Measurements from ENCODE around the gene LIME1. TPM values are rescaled to one million over a fixed set of nuclear protein-coding genes. Genes with fewer than 3 reads are reported as not detected.

LIME1 gene
- polyA plus RNA-seq, 3 donors = 0.39 to 8.8 (median 0.62) TPM

DNA sequence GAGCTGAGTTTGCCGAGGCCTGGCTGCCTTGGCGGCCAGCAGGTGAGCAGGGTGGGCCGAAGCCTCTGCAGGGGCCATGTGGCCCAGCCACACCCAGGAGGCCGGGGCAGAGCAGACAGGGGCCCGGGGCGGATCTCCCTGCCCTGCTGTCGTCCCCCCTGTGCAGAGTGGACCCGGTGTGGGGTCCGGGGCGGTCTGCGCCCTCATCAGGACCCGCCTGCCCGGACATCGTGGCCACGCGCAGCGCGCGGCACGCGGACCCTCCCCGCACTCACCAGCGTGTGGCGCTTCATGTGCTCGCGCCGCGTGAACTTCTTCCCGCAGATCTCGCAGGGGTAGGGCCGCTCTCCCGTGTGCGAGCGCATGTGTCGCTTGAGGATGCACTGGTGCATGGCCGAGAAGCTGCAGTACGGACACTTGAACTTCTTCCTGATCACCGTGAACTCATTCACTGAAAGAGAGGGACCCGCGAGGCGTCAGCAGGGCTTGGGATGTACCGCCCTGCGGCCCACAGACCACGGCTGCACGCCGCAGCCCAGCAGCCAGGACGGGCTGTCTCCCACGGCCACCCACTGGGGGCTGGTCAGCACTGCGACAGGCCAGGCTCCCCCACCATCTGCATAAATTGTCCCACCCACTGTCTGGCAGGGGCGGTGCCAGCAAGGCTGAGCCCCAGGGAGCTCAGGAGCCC is 16.1 kb downstream of the LIME1 start:
- Histone ChIP-seq H3K27me3 (ENCODE audit: control insufficient read depth in 2 of 2, insufficient read depth in 2 of 2, low read length in 2 of 2) (no peaks in the 10 kb centered on the region), H3K9ac (ENCODE audit: insufficient read depth, low read length, poor library complexity, severe bottlenecking) (no peak overlapping the region), H4K20me1 (ENCODE audit: insufficient read depth, low read length) (no peaks in the 10 kb centered on the region), H2AFZ (ENCODE audit: insufficient read depth, low read depth, low read length, poor library complexity, severe bottlenecking) (no peak overlapping the region), H3K4me3 (replicated peaks in 1 of 3; ENCODE audit: low read depth in 2 of 3, low read length in 3 of 3) (no peak overlapping the region), H3K4me1 (ENCODE audit: control insufficient read depth in 1 of 2, insufficient read depth in 2 of 2, low read length in 2 of 2) (no peaks in the 10 kb centered on the region), H3K9me3 (replicated peaks in 1 of 2; ENCODE audit: control insufficient read depth in 1 of 2, insufficient read depth in 1 of 2, low read length in 2 of 2) (no peaks in the 10 kb centered on the region), H3K79me2 (ENCODE audit: insufficient read depth, low read length) (no peaks in the 10 kb centered on the region), H3K36me3 (replicated peaks in 1 of 2; ENCODE audit: control insufficient read depth in 1 of 2, insufficient read depth in 2 of 2, low read length in 2 of 2) (no peaks in the 10 kb centered on the region), H3K27ac (ENCODE audit: low read depth in 1 of 2, low read length in 2 of 2) (no peak overlapping the region), H3K4me2 (replicated peaks; ENCODE audit: extremely low read depth, low read length, poor library complexity, severe bottlenecking) (no peak overlapping the region)
- peaks cover 2 to 8% (median 3%) of the 10 kb centered on the region in 3 donors for H3K27me3 Mint-ChIP-seq (ENCODE audit: low read depth in 3 of 3)
- no peaks in the 10 kb centered on the region for H3K9me3 Mint-ChIP-seq
- H3K4me1 Mint-ChIP-seq = no peaks in the 10 kb centered on the region
- intact Hi-C loops (cut with micrococcal nuclease) = no loop called here
- DNase-seq = no peak
- H3K27ac Mint-ChIP-seq = no peak overlapping the region
- 97% methylated on average over 39 of the region's 50 CpGs for WGBS (ENCODE audit: insufficient coverage)
- TF ChIP-seq, protein P1, sequence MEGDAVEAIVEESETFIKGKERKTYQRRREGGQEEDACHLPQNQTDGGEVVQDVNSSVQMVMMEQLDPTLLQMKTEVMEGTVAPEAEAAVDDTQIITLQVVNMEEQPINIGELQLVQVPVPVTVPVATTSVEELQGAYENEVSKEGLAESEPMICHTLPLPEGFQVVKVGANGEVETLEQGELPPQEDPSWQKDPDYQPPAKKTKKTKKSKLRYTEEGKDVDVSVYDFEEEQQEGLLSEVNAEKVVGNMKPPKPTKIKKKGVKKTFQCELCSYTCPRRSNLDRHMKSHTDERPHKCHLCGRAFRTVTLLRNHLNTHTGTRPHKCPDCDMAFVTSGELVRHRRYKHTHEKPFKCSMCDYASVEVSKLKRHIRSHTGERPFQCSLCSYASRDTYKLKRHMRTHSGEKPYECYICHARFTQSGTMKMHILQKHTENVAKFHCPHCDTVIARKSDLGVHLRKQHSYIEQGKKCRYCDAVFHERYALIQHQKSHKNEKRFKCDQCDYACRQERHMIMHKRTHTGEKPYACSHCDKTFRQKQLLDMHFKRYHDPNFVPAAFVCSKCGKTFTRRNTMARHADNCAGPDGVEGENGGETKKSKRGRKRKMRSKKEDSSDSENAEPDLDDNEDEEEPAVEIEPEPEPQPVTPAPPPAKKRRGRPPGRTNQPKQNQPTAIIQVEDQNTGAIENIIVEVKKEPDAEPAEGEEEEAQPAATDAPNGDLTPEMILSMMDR (IDR thresholded peaks at IDR 0.05) = no peak
- H3K36me3 Mint-ChIP-seq = no peaks in the 10 kb centered on the region
- no peak overlapping the region for H3K4me3 Mint-ChIP-seq

DNA sequence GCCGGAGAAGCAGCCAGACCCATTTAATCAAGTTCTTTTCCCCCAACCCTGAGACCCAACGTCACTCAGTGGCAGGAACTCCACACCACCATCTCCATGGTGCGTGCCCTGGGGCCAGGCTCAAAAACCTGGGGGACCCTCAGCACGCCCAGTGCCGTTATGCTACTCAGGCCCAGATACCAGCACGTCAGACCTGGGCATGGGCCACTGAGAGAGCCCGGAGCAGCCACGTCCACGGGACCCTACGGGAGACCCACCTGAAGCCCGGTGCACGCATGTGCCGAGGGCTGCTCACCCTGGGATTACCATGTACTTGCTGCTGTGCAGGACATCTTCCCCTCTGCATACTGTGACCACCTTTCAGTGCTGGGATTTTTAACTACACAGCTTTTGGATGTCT is 16.9 kb downstream of the LIME1 start:
- no peak for DNase-seq
- H3K79me2 ChIP-seq (ENCODE audit: insufficient read depth, low read length) = no peaks in the 10 kb centered on the region
- H4K20me1 ChIP-seq (ENCODE audit: insufficient read depth, low read length) = no peaks in the 10 kb centered on the region
- H3K36me3 ChIP-seq (replicated peaks in 1 of 2; ENCODE audit: control insufficient read depth in 1 of 2, insufficient read depth in 2 of 2, low read length in 2 of 2) = no peaks in the 10 kb centered on the region
- no peaks in the 10 kb centered on the region for H3K4me1 ChIP-seq (ENCODE audit: control insufficient read depth in 1 of 2, insufficient read depth in 2 of 2, low read length in 2 of 2)
- H3K4me3 ChIP-seq (replicated peaks in 1 of 3; ENCODE audit: low read depth in 2 of 3, low read length in 3 of 3) = no peak overlapping the region
- no peak overlapping the region for H3K27ac Mint-ChIP-seq
- no peaks in the 10 kb centered on the region for H3K9me3 ChIP-seq (replicated peaks in 1 of 2; ENCODE audit: control insufficient read depth in 1 of 2, insufficient read depth in 1 of 2, low read length in 2 of 2)
- H3K9me3 Mint-ChIP-seq = no peaks in the 10 kb centered on the region
- H3K9ac ChIP-seq (ENCODE audit: insufficient read depth, low read length, poor library complexity, severe bottlenecking) = no peak overlapping the region
- peaks cover 1 to 10% (median 4%) of the 10 kb centered on the region in 3 donors for H3K27me3 Mint-ChIP-seq (ENCODE audit: low read depth in 3 of 3)
- no peak overlapping the region for H3K27ac ChIP-seq (ENCODE audit: low read depth in 1 of 2, low read length in 2 of 2)
- H3K4me2 ChIP-seq (replicated peaks; ENCODE audit: extremely low read depth, low read length, poor library complexity, severe bottlenecking) = no peak overlapping the region
- no peaks in the 10 kb centered on the region for H3K36me3 Mint-ChIP-seq
- H2AFZ ChIP-seq (ENCODE audit: insufficient read depth, low read depth, low read length, poor library complexity, severe bottlenecking) = no peak overlapping the region
- 97% methylated on average over 13 of the region's 13 CpGs for WGBS (ENCODE audit: insufficient coverage)
- intact Hi-C loops (cut with micrococcal nuclease) = no loop called here
- TF ChIP-seq, protein P1 (IDR thresholded peaks at IDR 0.05) = no peak
- H3K4me1 Mint-ChIP-seq = no peaks in the 10 kb centered on the region
- no peak overlapping the region for H3K4me3 Mint-ChIP-seq
- H3K27me3 ChIP-seq (ENCODE audit: control insufficient read depth in 2 of 2, insufficient read depth in 2 of 2, low read length in 2 of 2) = no peaks in the 10 kb centered on the region
